ENCODE data around the gene MPHOSPH10. TPM values are rescaled to one million over a fixed set of nuclear protein-coding genes. Genes with fewer than 3 reads are reported as not detected.

Gene MPHOSPH10
- total and polyA plus RNA-seq, 4 donors = 16.8 to 40.6 (median 25.0) TPM

- no peak for TF ChIP-seq CTCF (IDR thresholded peaks at IDR 0.05; ENCODE audit: control extremely low read depth, extremely low read depth)
- H3K4me1 ChIP-seq (ENCODE audit: control insufficient read depth in 5 of 5, insufficient read depth in 5 of 5, low read length in 5 of 5) = no peaks in the 10 kb centered on the region
- H3K36me3 ChIP-seq (ENCODE audit: control insufficient read depth in 4 of 4, insufficient read depth in 4 of 4, low read length in 4 of 4) = peaks cover 0 to 14% (median 2%) of the 10 kb centered on the region in 4 donors
- H3K9ac ChIP-seq (ENCODE audit: insufficient read depth in 1 of 2, low read length in 2 of 2) = no peak overlapping the region
- no peak overlapping the region for H3K4me3 ChIP-seq
- DNase-seq (no peak), ATAC-seq (ENCODE audit: insufficient read depth, low FRiP score) (no peak)
- H3K27me3 ChIP-seq (ENCODE audit: control insufficient read depth in 3 of 3, insufficient read depth in 3 of 3, low read length in 2 of 3) = no peaks in the 10 kb centered on the region
- WGBS, 2 donors = 57 to 88% methylated on average over 3 of the region's 3 CpGs
- H3K27ac ChIP-seq (ENCODE audit: low read depth in 1 of 2, low read length in 1 of 2) = no peak overlapping the region
- H3K9me3 ChIP-seq (ENCODE audit: control insufficient read depth in 4 of 4, insufficient read depth in 3 of 4, low read length in 3 of 4) = no peaks in the 10 kb centered on the region
Measured at GRCh38 chr2:71191570-71191943, 61.1 kb downstream of the MPHOSPH10 start.

Small RNA genes lying within 50 kb of the gene (small RNA-seq; reads per million reads assigned to genes)
- gene AC007881.1 (ENCODE audit: low replicate concordance) = not detected

Other genes with a start within 250 kb of the MPHOSPH10 start
- gene VAX2, start 230.1 kb upstream of the MPHOSPH10 start, total RNA-seq = 1 to 10 TPM in 1 of 2 donors, under 1 TPM in 1; 0.97 to 1.4 TPM
- gene VAX2, start 230.1 kb upstream of the MPHOSPH10 start, polyA plus RNA-seq = 1 to 10 TPM in 1 of 2 donors, under 1 TPM in 1; 0.32 to 1.4 TPM
- gene ATP6V1B1, start 194.7 kb upstream of the MPHOSPH10 start, total RNA-seq = 1 to 10 TPM; 1.4 to 5.9 TPM
- gene ATP6V1B1, start 194.7 kb upstream of the MPHOSPH10 start, polyA plus RNA-seq = 1 to 10 TPM in 1 of 2 donors, under 1 TPM in 1; 0.33 to 2.2 TPM
- gene ANKRD53, start 152.0 kb upstream of the MPHOSPH10 start, total RNA-seq = 1 to 10 TPM in 1 of 2 donors, under 1 TPM in 1; 0.82 to 2.5 TPM
- gene ANKRD53, start 152.0 kb upstream of the MPHOSPH10 start, polyA plus RNA-seq = under 1 TPM; 0.63 to 0.69 TPM
- gene TEX261, start 135.8 kb upstream of the MPHOSPH10 start, total RNA-seq = 10 to 100 TPM; 23.0 to 55.8 TPM
- 10 to 100 TPM; 31.8 to 36.9 TPM for gene TEX261, start 135.8 kb upstream of the MPHOSPH10 start, polyA plus RNA-seq
- 100 to 1,000 TPM in 1 of 2 donors, 10 to 100 TPM in 1; 48.2 to 132 TPM for gene NAGK, start 62.0 kb upstream of the MPHOSPH10 start, total RNA-seq
- 100 to 1,000 TPM; 133 to 162 TPM for gene NAGK, start 62.0 kb upstream of the MPHOSPH10 start, polyA plus RNA-seq
- 10 to 100 TPM; 18.1 to 32.3 TPM for gene MCEE, start 405 bp upstream of the MPHOSPH10 start, total RNA-seq
- gene MCEE, start 405 bp upstream of the MPHOSPH10 start, polyA plus RNA-seq = 10 to 100 TPM; 16.4 to 25.1 TPM
- 10 to 100 TPM in 1 of 2 donors, 1 to 10 TPM in 1; 9.1 to 10.4 TPM for gene PAIP2B, start 96.5 kb downstream of the MPHOSPH10 start, total RNA-seq
- gene PAIP2B, start 96.5 kb downstream of the MPHOSPH10 start, polyA plus RNA-seq = 1 to 10 TPM; 1.4 to 3.0 TPM
- gene ZNF638, start 201.1 kb downstream of the MPHOSPH10 start, total RNA-seq = 100 to 1,000 TPM in 1 of 2 donors, 10 to 100 TPM in 1; 82.0 to 371 TPM
- 100 to 1,000 TPM in 1 of 2 donors, 10 to 100 TPM in 1; 45.1 to 129 TPM for gene ZNF638, start 201.1 kb downstream of the MPHOSPH10 start, polyA plus RNA-seq